GM12878 (cell line): ENCODE measurements around the gene PRCP. TPM values are rescaled to one million over a fixed set of nuclear protein-coding genes. Genes with fewer than 3 reads are reported as not detected.

ENCODE experiments used
- ATAC-seq: fragments of 200-7000 bp; cut with Tn5 transposase; 3 replicates; pipeline ENCODE4 v1.9.1; 2020; ENCODE audit warnings: mild to moderate bottlenecking, moderate library complexity
- BruUV-seq: library from RNA; stranded (reverse); fragments of 400-500 nt; replicated peaks from 2 replicates; lab custom pipeline; 2021; lab: Mats Ljungman, UMichigan
- CTCF ChIA-PET: fragments of 300-600 bp; sonication (Branson Sonifier 250); formaldehyde crosslinking; extraction: SDS; loops from one replicate; lab custom pipeline; 2021; ENCODE audit warnings: inconsistent platforms; lab: Yijun Ruan, JAX
- POLR2A ChIA-PET: fragments of 350-600 bp; formaldehyde crosslinking; extraction: SDS; loops from one replicate; lab custom pipeline; 2021; ENCODE audit warnings: inconsistent platforms; lab: Charles Lee
- RAD21 ChIA-PET: fragments of 300-600 bp; sonication (Branson Sonifier 250); formaldehyde crosslinking; loops from one replicate; lab custom pipeline; 2023; ENCODE audit warnings: antibody characterized with exemption; ENCODE audit not compliant: unreplicated experiment; lab: Charles Lee
- SMC1A ChIA-PET: fragments of 300-600 bp; sonication (Branson Sonifier 250); formaldehyde crosslinking; loops from one replicate; lab custom pipeline; 2023; ENCODE audit not compliant: unreplicated experiment, uncharacterized antibody; lab: Charles Lee
- DNase-seq: peaks from one replicate; pipeline ENCODE4 v3.0.0-alpha.2; 2011; ENCODE audit warnings: low read depth, low spot score
- FAIRE-seq: peaks from 3 replicates; lab custom pipeline; 2011; peaks lifted over from hg19 to GRCh38; lab: Jason Lieb, UNC
- H2AFZ ChIP-seq: 2 replicates; pipeline ENCODE4 v1.6.0; 2011; ENCODE audit warnings: low read depth, low read length, control low read depth; ENCODE audit not compliant: control insufficient read depth
- H3K27ac ChIP-seq: 2 replicates; pipeline ENCODE4 v1.5.1; 2011; ENCODE audit warnings: control low read depth; ENCODE audit not compliant: control insufficient read depth, insufficient read depth
- H3K27me3 ChIP-seq, 2 experiments: replicated peaks in 1 of 2; 2 replicates each; pipeline versions ENCODE4 v1.6.0 to v1.6.1; 2011; ENCODE audit warnings: low read length in 1 of 2; ENCODE audit not compliant: control insufficient read depth in 2 of 2, insufficient read depth in 2 of 2
- H3K36me3 ChIP-seq, 2 experiments: 2 replicates each; pipeline ENCODE4 v1.5.1; 2011; ENCODE audit warnings: low read length in 1 of 2; ENCODE audit not compliant: control insufficient read depth in 2 of 2, insufficient read depth in 2 of 2
- H3K4me1 ChIP-seq: 2 replicates; pipeline ENCODE4 v1.6.1; 2011; ENCODE audit warnings: mild to moderate bottlenecking, low read length, moderate library complexity, mixed read lengths; ENCODE audit not compliant: control insufficient read depth, insufficient read depth
- H3K4me2 ChIP-seq: 2 replicates; pipeline ENCODE4 v1.6.0; 2011; ENCODE audit warnings: control low read depth; ENCODE audit not compliant: control insufficient read depth, insufficient read depth
- H3K4me3 ChIP-seq: fragments of 200-600 bp; sonication (generic); 2 replicates; pipeline ENCODE4 v1.5.1; 2016
- H3K79me2 ChIP-seq: 2 replicates; pipeline ENCODE4 v1.6.0; 2011; ENCODE audit warnings: low read length; ENCODE audit not compliant: control insufficient read depth, insufficient read depth
- H3K9ac ChIP-seq: 2 replicates; pipeline ENCODE4 v1.8.0; 2011; ENCODE audit warnings: low read length, control low read depth, mixed read lengths; ENCODE audit not compliant: control insufficient read depth, insufficient read depth
- H3K9me3 ChIP-seq: replicated peaks from 3 replicates; pipeline ENCODE4 v1.5.1; 2011; ENCODE audit warnings: mild to moderate bottlenecking, low read length; ENCODE audit not compliant: control insufficient read depth, insufficient read depth
- H4K20me1 ChIP-seq: 2 replicates; pipeline ENCODE4 v1.6.0; 2011; ENCODE audit not compliant: control insufficient read depth, insufficient read depth
- HDAC2 ChIP-seq: fragments of 200-600 bp; sonication (generic); IDR thresholded peaks from 2 replicates; pipeline ENCODE4 v1.6.1; 2017
- KAT2A ChIP-seq: conservative IDR thresholded peaks from 2 replicates; pipeline ENCODE4 v1.6.1; 2011; ENCODE audit warnings: low read depth, low read length; ENCODE audit not compliant: control insufficient read depth
- MAX ChIP-seq: IDR thresholded peaks from 2 replicates; pipeline ENCODE4 v1.6.1; 2012; ENCODE audit warnings: low read depth, low read length, improper control_type of control experiment
- NFYB ChIP-seq: IDR thresholded peaks from 2 replicates; pipeline ENCODE4 v1.6.1; 2011; ENCODE audit warnings: low read depth, mild to moderate bottlenecking, low read length, improper control_type of control experiment, moderate library complexity; ENCODE audit not compliant: insufficient read depth
- NR2F1 ChIP-seq: fragments of 450-650 bp; conservative IDR thresholded peaks from 2 replicates; pipeline ENCODE4 v1.6.1; 2017; ENCODE audit warnings: mild to moderate bottlenecking
- SMAD5 ChIP-seq: IDR thresholded peaks from 2 replicates; pipeline ENCODE4 v1.6.1; 2016; ENCODE audit warnings: antibody characterized with exemption, low read depth
- SUPT20H ChIP-seq: IDR thresholded peaks from 2 replicates; pipeline ENCODE4 v1.6.1; 2011; ENCODE audit warnings: low read depth, mild to moderate bottlenecking, low read length, moderate library complexity, borderline replicate concordance; ENCODE audit not compliant: control insufficient read depth
- ZNF207 ChIP-seq: fragments of 450-650 bp; IDR thresholded peaks from 2 replicates; pipeline ENCODE4 v1.6.1; 2014; ENCODE audit warnings: antibody characterized with exemption, mild to moderate bottlenecking, borderline replicate concordance
- in situ Hi-C: fragments of 300-500 bp; cut with MboI; formaldehyde crosslinking; loops from 9 replicates; pipeline ENCODE4 v1.14.3; 2018; ENCODE audit warnings: mixed read lengths
- intact Hi-C: fragments of 100-400 bp; cut with micrococcal nuclease; formaldehyde crosslinking; loops from one replicate; pipeline ENCODE4 v1.14.2; 2022; ENCODE audit not compliant: unreplicated experiment
- polyA plus RNA-seq, 11 experiments: library from polyadenylated mRNA; depleted of rRNA in 4 of 11; unstranded in 6 of 11; stranded (reverse) in 5 of 11; fragments of >200 nt; fragmentation: Nextera tagmentation in 4 of 11; fragmentation: Illumina TruSeq in 1 of 11; extraction: Ambion mirVana in 4 of 11; extraction: Trizol in 1 of 11; gene quantifications; 1 replicate in 1 of 11; 2 replicates in 10 of 11; pipeline versions ENCODE4 v1.2.1 to v1.2.3, GENCODE V29; 2011 to 2016; ENCODE audit warnings: inconsistent platforms in 2 of 11, missing spikeins in 2 of 11, low read depth in 1 of 11
- total RNA-seq, 4 experiments: library from RNA; depleted of rRNA in 3 of 4; stranded (reverse); fragments of >200 nt in 3 of 4; fragmentation: Illumina TruSeq in 1 of 4; extraction: Trizol in 1 of 4; gene quantifications; 2 replicates each; pipeline versions ENCODE4 v1.2.1 to v1.2.3, GENCODE V29; 2013 to 2021
- TF ChIP-seq, protein P1 (sequence below): IDR thresholded peaks from 2 replicates; pipeline ENCODE4 v1.6.1; 2011; ENCODE audit warnings: low read depth, low read length, improper control_type of control experiment, borderline replicate concordance
- TF ChIP-seq, protein P2 (sequence below): fragments of 450-650 bp; IDR thresholded peaks from 2 replicates; pipeline ENCODE4 v1.6.1; 2018; ENCODE audit warnings: borderline replicate concordance, mild to moderate bottlenecking; ENCODE audit not compliant: partially characterized antibody

Gene PRCP
- total and polyA plus RNA-seq, 10 of the 15 experiments (the other 5 are each of a cell fraction or from before 2014, with no cell fraction given), result 14.9 to 43.6 (median 20.0) TPM

DNA sequence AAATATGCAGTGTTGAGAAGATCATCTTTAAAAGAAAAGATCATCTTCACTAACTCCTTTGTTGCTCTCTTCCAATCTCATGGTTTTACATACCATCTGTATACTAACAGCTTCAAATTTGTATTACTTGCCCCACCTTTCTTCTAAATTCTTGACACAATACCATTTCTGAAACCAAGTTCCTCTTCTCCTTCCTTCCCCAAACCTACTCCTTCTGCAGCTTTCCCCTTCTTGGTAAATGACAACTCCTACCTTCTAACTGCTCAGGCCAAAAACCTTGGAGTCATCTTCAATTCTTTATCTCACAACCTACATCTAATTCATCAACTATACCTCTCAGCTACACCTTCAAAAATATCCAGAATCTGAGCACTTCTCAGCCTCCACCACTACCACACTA is 9.3 kb downstream of the PRCP start:
- RAD21 ChIA-PET, result no interaction called here
- TF ChIP-seq, protein P1, sequence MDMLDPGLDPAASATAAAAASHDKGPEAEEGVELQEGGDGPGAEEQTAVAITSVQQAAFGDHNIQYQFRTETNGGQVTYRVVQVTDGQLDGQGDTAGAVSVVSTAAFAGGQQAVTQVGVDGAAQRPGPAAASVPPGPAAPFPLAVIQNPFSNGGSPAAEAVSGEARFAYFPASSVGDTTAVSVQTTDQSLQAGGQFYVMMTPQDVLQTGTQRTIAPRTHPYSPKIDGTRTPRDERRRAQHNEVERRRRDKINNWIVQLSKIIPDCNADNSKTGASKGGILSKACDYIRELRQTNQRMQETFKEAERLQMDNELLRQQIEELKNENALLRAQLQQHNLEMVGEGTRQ, result no peak
- TF ChIP-seq, protein P2, sequence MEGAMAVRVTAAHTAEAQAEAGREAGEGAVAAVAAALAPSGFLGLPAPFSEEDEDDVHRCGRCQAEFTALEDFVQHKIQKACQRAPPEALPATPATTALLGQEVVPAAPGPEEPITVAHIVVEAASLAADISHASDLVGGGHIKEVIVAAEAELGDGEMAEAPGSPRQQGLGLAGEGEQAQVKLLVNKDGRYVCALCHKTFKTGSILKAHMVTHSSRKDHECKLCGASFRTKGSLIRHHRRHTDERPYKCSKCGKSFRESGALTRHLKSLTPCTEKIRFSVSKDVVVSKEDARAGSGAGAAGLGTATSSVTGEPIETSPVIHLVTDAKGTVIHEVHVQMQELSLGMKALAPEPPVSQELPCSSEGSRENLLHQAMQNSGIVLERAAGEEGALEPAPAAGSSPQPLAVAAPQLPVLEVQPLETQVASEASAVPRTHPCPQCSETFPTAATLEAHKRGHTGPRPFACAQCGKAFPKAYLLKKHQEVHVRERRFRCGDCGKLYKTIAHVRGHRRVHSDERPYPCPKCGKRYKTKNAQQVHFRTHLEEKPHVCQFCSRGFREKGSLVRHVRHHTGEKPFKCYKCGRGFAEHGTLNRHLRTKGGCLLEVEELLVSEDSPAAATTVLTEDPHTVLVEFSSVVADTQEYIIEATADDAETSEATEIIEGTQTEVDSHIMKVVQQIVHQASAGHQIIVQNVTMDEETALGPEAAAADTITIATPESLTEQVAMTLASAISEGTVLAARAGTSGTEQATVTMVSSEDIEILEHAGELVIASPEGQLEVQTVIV, result no peak
- TF ChIP-seq ZNF207, result no peak
- TF ChIP-seq SMAD5, result no peak
- no peak for TF ChIP-seq MAX
- no peak for TF ChIP-seq KAT2A
- no peak for TF ChIP-seq NFYB
- no peak for TF ChIP-seq SUPT20H
- no peak for TF ChIP-seq NR2F1
- TF ChIP-seq HDAC2, result no peak
- CTCF ChIA-PET, result interaction anchor here (2.1 to 7.7 kb wide), 2 partner anchors 11 to 23 kb away, joined by 8 to 46 read pairs; partner anchors contain the start of gene DDIAS
- ATAC-seq, result no peak
- H3K27me3 ChIP-seq, result no peaks in the 10 kb centered on the region
- POLR2A ChIA-PET, result interaction anchor here (1.3 kb wide), 1 partner anchor 9 kb away, joined by 3 read pairs; the partner anchor contains the start of gene PRCP
- no peaks in the 10 kb centered on the region for H3K36me3 ChIP-seq
- H3K9ac ChIP-seq, result no peak overlapping the region
- in situ Hi-C loops (no loop called here), intact Hi-C loops (no loop called here)
- no peak overlapping the region for H3K4me3 ChIP-seq
- BruUV-seq, result no TSS peak
- H3K79me2 ChIP-seq, result no peaks in the 10 kb centered on the region
- H3K9me3 ChIP-seq, result peaks cover 2% of the 10 kb centered on the region; the same call in 1 of the 3 replicates
- SMC1A ChIA-PET, result interaction anchor here (1.6 kb wide), 1 partner anchor 23 kb away, joined by 8 read pairs; no protein-coding TSS in a partner anchor
- H4K20me1 ChIP-seq, result no peaks in the 10 kb centered on the region
- no peak overlapping the region for H2AFZ ChIP-seq
- H3K4me2 ChIP-seq, result no peak overlapping the region
- H3K4me1 ChIP-seq, result peaks cover 12% of the 10 kb centered on the region; the same call in 1 of the 2 replicates
- no peak overlapping the region for H3K27ac ChIP-seq
- FAIRE-seq, result no peak
- DNase-seq, result no peak
